DOHH2 (cell line): Measurements from ENCODE around the gene RBM17.

ENCODE experiments used
- CTCF ChIP-seq: fragments of 200-600 bp; sonication (generic); IDR thresholded peaks from one replicate; pipeline ENCODE4 v1.5.1; 2014; ENCODE audit warnings: antibody characterized with exemption, mild to moderate bottlenecking, low read depth, low read length; ENCODE audit not compliant: poor library complexity, severe bottlenecking
- EZH2phosphoT487 ChIP-seq: fragments of 200-600 bp; sonication (generic); IDR thresholded peaks from 2 replicates; pipeline ENCODE4 v1.6.1; 2017; ENCODE audit warnings: borderline replicate concordance, mild to moderate bottlenecking, antibody characterized with exemption, low read length, moderate library complexity, mixed read lengths

DNA sequence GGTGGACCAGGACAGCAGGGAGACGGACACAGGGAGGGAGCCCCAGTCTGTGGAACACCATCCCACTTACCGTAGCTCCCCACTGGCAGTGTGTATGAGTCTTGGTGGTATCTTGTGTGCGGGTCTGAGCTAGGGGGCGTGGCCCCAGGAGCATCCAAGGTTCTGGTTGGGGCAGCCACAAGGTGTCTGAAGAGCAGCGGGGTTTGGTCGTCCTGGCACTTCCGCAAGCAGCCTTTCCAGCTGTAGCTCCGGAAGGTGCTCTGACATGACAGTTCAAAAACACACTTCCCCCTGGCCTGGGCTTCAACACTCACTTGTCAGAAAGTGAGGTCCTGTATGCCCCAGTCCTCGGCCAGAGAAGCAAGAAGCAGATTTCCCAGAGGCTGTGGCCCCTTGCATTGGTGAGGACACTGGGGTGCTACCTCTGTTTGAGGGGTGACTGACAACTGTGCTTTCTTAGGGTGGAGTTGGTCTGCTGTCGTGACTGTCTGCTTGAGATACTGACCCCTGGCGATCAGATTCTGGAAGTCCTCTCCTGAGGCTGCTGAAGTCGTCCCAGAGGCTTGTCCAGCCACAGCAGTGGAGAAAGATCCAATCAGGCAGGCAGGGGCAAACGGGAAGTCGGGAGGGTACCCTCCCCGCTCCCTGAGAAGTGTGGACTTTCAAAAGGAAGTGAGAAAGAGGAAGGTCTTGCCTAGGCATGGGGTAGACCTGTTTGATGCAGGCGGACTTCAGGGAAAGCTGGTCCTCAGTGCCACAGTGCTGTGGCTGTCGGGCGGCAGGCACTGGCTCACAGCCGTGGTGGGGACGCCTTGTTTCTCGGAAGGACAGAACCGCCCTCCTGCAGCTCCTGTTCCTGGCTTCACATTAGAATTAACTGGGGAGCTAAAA lies 62.5 kb downstream of the RBM17 start:
- peak; percentile 89 for TF ChIP-seq CTCF
- TF ChIP-seq EZH2phosphoT487: no peak
